Measurements from ENCODE around the gene TAAR1.

TAAR1 gene

DNA sequence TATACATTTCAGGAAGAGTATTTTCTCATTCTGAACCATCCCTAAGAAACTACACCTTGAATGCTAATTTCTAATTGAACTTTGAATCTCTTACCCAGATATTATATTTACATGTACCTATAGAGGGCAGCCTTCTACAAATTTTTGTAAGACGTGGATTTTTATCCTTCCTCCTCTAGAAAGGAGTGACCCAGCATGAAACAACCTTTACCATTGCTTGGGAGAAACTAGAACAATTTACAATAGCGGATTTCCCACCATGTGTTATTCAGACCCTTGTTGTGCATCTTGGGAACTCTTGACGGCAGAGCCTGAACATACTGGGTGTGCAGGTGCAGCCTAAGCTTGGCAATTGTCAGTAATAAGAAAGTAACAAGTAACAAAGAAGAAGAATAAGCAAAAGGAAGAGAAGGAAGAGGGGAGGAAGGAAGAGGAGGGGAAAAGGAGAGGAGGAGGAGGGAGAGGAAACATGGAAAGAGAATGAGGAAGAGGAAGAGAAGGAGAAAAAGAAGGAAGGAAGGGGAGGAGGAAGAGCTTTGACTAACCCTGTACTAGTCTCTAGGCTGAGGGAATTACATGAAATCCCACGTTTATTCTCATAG, 10.8 kb upstream of the TAAR1 start:
- Histone ChIP-seq H3K27me3 (ENCODE audit: insufficient read depth, low read depth) (no peaks in the 10 kb centered on the region), H3K9ac (no peak overlapping the region), H4K20me1 (ENCODE audit: insufficient read depth) (no peaks in the 10 kb centered on the region), H3K4me2 (peak overlapping the region; percentile 13; the same call in 1 of the 2 replicates), H2AFZ (ENCODE audit: low read depth) (peak overlapping the region; percentile 47), H3K4me1 (ENCODE audit: low read depth, poor library complexity, severe bottlenecking) (peaks cover 7% of the 10 kb centered on the region), H3K36me3 (ENCODE audit: insufficient read depth) (no peaks in the 10 kb centered on the region), H3K27ac (no peak overlapping the region), H3K79me2 (ENCODE audit: insufficient read depth, low read depth) (no peaks in the 10 kb centered on the region), H3K4me3 (IDR thresholded peaks at IDR 0.05; ENCODE audit: insufficient read depth, low read depth, low read length) (no peak overlapping the region)
- TF ChIP-seq, protein P1, sequence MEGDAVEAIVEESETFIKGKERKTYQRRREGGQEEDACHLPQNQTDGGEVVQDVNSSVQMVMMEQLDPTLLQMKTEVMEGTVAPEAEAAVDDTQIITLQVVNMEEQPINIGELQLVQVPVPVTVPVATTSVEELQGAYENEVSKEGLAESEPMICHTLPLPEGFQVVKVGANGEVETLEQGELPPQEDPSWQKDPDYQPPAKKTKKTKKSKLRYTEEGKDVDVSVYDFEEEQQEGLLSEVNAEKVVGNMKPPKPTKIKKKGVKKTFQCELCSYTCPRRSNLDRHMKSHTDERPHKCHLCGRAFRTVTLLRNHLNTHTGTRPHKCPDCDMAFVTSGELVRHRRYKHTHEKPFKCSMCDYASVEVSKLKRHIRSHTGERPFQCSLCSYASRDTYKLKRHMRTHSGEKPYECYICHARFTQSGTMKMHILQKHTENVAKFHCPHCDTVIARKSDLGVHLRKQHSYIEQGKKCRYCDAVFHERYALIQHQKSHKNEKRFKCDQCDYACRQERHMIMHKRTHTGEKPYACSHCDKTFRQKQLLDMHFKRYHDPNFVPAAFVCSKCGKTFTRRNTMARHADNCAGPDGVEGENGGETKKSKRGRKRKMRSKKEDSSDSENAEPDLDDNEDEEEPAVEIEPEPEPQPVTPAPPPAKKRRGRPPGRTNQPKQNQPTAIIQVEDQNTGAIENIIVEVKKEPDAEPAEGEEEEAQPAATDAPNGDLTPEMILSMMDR (conservative IDR thresholded peaks at IDR 0.05; ENCODE audit: low read depth, low read length), result peak; percentile 72; the same call in 1 of the 2 replicates

DNA sequence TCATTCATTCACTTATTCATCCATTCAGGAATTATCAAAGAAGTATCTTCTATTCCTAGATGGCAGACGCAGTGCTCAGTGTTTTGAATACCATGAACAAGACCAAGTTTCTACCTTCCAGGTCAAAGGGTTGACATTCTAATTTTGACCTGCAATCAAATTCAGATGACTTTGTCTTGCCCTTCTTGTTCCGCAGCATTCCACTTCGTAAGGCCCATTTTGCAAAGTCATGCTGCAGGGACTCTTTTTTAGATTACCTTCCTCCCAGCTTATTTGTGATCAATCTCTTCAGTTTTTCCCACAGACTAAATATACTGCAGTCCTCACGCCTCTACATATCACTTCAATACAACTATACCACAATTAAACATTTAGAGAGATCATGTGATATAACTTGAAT, 7.1 kb upstream of the TAAR1 start:
- no peak overlapping the region for H3K4me2 ChIP-seq
- no peak overlapping the region for H2AFZ ChIP-seq (ENCODE audit: low read depth)
- no peaks in the 10 kb centered on the region for H3K27me3 ChIP-seq (ENCODE audit: insufficient read depth, low read depth)
- H3K36me3 ChIP-seq (ENCODE audit: insufficient read depth), result no peaks in the 10 kb centered on the region
- H3K9ac ChIP-seq, result no peak overlapping the region
- TF ChIP-seq, protein P1 (conservative IDR thresholded peaks at IDR 0.05; ENCODE audit: low read depth, low read length), result no peak
- no peaks in the 10 kb centered on the region for H3K4me1 ChIP-seq (ENCODE audit: low read depth, poor library complexity, severe bottlenecking)
- H3K4me3 ChIP-seq (IDR thresholded peaks at IDR 0.05; ENCODE audit: insufficient read depth, low read depth, low read length), result no peak overlapping the region
- H4K20me1 ChIP-seq (ENCODE audit: insufficient read depth), result no peaks in the 10 kb centered on the region
- no peak overlapping the region for H3K27ac ChIP-seq
- H3K79me2 ChIP-seq (ENCODE audit: insufficient read depth, low read depth), result no peaks in the 10 kb centered on the region

DNA sequence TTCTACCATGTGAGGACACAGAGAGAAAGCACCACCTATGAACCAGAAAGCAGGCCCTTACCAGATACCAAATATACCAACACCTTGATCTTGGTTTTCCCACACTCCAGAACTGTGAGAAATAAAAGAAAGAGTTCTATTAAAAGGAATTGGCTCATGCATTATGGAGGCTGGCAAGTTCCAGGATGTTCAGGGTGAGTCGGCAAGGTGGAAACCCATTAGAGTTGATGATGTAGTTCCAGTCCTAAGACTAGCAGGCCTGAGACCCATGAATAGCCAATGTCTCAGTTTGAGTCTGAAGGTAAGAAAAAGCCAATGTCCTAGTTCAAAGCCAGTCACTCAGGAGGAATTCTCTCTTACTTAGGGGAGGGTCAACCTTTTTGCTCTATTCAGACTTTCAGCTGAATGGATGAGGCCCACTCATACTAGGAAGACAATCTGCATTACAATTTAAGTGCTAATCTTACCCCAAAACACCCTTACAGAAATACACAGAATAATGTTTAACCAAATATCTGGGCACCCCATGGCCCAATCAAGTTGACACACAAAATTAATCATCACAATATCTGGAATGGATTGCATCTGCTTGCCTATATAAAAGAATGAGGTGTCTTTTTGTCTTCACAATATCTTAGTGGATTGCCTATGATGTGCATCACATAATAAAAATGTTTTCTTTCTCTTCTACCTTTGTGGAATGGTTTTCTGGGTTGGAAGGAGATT, 5.5 kb upstream of the TAAR1 start:
- H3K79me2 ChIP-seq (ENCODE audit: insufficient read depth, low read depth), result no peaks in the 10 kb centered on the region
- H3K9ac ChIP-seq, result no peak overlapping the region
- H4K20me1 ChIP-seq (ENCODE audit: insufficient read depth), result no peaks in the 10 kb centered on the region
- no peaks in the 10 kb centered on the region for H3K27me3 ChIP-seq (ENCODE audit: insufficient read depth, low read depth)
- H3K27ac ChIP-seq, result no peak overlapping the region
- H3K36me3 ChIP-seq (ENCODE audit: insufficient read depth), result no peaks in the 10 kb centered on the region
- H3K4me2 ChIP-seq, result no peak overlapping the region
- TF ChIP-seq, protein P1 (conservative IDR thresholded peaks at IDR 0.05; ENCODE audit: low read depth, low read length), result no peak
- H3K4me3 ChIP-seq (IDR thresholded peaks at IDR 0.05; ENCODE audit: insufficient read depth, low read depth, low read length), result no peak overlapping the region
- H2AFZ ChIP-seq (ENCODE audit: low read depth), result no peak overlapping the region
- H3K4me1 ChIP-seq (ENCODE audit: low read depth, poor library complexity, severe bottlenecking), result no peaks in the 10 kb centered on the region

DNA sequence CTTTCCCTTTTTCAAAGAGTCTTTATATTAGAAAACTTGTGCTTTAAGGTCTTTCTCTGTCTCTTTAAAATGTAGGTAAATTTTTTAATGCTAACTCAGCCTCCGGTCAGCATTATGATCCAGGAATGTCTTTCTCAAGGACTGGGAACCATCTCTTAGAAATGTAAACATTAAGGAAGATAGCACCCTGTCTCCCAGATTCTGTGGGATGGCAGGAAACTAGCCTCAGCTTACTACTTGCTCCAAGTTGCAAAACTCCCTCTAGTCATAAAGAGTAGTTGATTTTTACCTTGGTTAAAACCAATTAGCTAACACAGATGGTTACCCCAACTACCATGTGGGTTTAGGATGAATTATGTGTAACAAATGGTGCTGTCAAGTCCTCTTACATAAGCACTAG, 4.7 kb upstream of the TAAR1 start:
- no peak overlapping the region for H3K4me3 ChIP-seq (IDR thresholded peaks at IDR 0.05; ENCODE audit: insufficient read depth, low read depth, low read length)
- no peak overlapping the region for H3K4me2 ChIP-seq
- H2AFZ ChIP-seq (ENCODE audit: low read depth), result no peak overlapping the region

More for the DNA sequence above, 4.7 kb upstream of the TAAR1 start:
- H3K9ac ChIP-seq, result no peak overlapping the region
- no peak overlapping the region for H3K27ac ChIP-seq
- no peaks in the 10 kb centered on the region for H3K27me3 ChIP-seq (ENCODE audit: insufficient read depth, low read depth)
- no peaks in the 10 kb centered on the region for H3K36me3 ChIP-seq (ENCODE audit: insufficient read depth)
- TF ChIP-seq, protein P1 (conservative IDR thresholded peaks at IDR 0.05; ENCODE audit: low read depth, low read length), result no peak
- H4K20me1 ChIP-seq (ENCODE audit: insufficient read depth), result no peaks in the 10 kb centered on the region
- no peaks in the 10 kb centered on the region for H3K4me1 ChIP-seq (ENCODE audit: low read depth, poor library complexity, severe bottlenecking)
- H3K79me2 ChIP-seq (ENCODE audit: insufficient read depth, low read depth), result no peaks in the 10 kb centered on the region
